HG03520 (cell line): ENCODE results near the gene ANKRD13D.
"Not testable (repeated sequence)": the region's sequence is repeated elsewhere in the genome, so short reads cannot be mapped to it uniquely, and the experiment has no call there.

ENCODE experiments used
- ATAC-seq: cut with Tn5 transposase; IDR thresholded peaks from one replicate; pipeline ENCODE4 v1.9.1; 2021; ENCODE audit warnings: mild to moderate bottlenecking, moderate library complexity; ENCODE audit not compliant: unreplicated experiment

The ANKRD13D gene

DNA sequence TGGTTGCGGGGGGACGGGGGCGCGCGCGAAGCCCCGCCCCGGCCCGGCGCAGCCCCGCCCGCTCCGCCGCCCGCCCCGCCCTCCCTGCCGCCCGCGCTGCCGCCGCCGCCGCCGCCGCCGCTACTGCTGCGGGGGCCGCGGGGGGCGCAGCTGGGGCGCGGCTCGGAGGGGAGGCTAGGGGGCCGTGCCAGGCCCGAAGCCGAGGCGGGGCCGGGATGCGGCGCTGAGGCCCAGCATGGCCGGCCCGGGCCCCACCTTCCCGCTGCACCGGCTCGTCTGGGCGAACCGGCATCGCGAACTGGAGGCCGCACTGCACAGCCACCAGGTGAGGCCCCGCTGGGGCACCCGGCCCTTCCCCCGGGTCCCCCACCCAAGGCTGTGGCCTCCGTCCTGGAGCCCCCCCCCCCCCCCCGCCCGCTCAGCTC, at the start of gene ANKRD13D:
ANKRD13D (plus strand) TSS at position 78 of the 425 bp plus-strand sequence; CDS start at position 236, 158 bp downstream.
- ATAC-seq: peak; percentile 43

DNA sequence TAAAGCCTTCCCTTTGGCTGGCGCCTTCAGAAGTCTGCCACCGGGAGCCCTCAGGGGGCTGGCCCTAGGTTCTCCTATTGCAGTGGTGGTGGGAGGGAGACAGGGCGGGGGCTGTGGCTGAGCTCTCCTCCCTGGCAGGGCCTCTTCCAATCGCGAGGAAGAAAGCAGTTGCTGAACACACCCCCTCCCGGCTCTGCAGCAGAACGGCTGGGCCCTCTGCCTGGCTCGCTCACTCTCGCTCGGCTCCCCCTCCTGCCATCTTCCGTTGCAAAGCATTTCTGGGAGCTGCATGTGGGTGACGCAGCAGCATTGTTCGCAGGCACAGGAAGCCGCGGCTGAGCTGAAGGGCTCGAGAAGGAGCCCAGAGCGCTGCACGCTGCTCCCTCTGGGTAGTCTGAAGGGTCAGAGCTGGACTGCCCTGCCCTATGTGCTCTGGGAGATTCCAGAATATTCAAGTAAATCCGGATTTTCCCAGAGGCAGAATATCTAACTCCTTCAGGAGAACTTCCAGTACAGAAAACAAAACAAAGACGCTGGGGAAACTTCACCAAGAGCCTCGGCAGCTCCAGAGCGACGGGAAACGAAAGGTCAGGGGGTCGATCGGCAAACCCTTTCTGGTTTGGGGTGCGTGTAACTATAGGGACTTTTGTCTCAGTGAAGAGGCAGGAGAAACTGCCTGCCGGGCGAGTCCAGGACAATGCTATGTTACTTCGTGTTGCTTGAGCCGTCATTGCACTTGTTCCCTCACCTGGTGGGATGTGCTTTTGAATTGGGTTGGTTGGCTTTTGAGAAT, 49.1 kb upstream of the ANKRD13D start:
- ATAC-seq: peak; percentile 66

DNA sequence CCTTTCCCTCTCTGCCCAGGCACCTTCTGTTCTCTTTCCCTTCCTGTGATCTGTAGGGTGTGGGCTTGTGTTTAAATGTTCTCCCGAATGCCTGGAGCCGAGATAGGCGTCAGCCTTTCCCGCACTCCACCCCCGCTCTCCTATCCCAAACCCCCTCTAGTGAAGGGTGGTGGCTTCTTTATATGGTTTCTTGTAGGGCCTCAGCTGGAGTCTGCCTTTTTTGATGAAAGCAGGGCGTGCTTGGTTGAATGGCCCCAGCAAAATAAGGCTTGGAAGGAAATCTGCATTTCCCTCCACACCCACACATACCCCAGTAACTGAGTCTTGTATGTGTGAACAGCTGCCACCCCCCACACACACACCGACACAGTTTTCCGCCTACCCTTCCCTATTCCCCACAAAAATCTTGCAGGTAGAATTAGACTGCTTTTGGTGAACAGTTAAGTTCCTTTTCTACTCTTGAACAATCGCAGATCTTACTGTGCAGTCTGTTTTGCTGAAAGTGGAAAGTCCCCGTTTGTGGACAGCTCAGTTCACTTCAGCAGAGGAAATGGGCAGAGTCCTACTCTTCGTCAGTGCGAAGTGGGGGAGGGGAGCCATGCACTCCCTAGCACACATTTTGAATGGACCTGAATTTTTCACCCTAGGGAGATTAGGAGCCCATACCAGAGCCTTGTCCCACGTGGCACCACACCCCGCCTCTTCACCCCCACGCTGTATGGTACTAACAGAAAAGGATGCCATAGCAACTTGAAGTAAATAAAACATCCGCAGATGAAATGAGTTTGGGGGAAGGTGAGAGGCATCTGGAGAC, 48.3 kb upstream of the ANKRD13D start:
- no peak for ATAC-seq

DNA sequence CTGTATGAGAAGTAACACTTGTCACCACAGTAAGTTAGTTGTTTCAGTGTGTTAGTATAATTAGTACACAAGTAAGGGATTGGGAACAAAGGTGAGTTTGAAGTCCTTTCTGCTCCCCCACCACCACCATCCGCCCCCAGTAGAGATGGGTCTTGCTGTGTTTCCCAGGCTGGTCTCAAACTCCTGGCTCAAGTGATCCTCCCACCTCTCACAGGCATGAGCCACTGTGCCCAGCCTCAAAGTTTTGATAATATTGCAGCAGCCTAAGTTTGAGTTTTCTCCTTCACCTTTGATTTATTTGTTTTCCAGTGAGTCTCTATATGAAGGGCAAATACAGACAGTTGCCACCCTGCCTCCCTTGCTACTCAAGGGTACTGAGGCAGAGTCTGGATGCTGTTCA, 46.6 kb upstream of the ANKRD13D start:
- ATAC-seq: no peak

DNA sequence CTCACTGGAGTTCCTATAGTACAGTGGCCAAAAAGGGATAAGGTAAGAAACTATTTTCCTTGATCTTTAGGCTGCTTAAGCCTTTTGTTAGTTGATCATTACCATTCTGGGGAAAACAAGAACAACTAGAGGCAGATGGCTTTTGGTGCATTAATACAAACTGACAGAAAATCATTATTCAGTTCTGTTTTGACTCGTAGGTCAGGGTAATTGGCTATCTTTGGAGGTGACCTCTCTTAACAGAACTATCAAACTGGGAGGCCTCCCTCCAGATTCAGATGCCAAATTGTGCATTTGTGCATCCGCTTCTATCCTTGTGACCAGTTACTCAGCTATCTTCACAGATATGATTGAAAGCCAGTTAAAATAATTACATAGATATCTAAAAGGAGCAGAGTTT, 46.1 kb upstream of the ANKRD13D start:
- no peak for ATAC-seq

DNA sequence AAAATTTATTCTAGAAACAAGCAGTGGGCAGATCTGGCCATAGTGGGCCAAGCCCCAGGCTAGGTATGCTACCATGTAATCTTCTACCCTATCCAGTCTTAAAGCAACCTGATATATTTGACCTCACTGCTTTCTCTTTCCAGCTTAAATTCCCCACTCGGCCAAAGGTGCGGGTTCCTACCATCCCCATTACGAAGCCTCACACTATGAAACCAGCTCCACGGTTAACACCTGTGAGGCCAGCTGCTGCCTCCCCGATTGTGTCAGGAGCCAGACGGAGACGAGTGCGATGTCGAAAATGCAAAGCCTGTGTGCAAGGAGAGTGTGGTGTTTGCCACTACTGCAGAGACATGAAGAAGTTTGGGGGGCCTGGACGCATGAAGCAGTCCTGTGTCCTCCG, 44.1 kb upstream of the ANKRD13D start:
- no peak for ATAC-seq

DNA sequence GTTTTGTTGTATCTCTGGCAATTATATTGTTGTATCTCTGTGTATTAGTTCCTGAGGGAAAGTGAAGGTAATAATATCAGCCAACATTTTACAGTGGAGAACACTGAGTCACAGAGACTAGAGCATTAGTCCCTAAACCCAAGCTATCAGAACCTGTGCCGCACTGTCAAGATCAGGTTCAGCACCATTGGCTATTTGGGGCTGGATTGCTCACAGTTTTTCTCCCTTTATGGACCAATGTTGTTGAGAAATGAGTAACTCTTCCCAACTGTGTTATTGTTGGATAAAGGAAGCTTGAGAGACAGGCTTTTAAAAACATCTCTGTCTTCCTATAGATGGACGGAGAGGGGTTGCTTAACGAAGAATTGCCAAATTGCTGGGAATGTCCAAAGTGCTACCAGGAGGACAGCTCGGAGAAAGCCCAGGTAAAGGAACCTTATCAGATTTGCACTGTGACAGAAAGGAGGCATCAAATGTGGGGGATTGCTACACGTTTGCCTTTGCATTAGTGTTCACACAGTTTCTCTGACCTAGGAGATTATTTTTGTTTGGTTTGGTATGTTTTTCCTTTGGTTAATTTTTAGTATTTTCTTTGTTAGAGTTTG, 41.1 kb upstream of the ANKRD13D start:
- no peak for ATAC-seq

DNA sequence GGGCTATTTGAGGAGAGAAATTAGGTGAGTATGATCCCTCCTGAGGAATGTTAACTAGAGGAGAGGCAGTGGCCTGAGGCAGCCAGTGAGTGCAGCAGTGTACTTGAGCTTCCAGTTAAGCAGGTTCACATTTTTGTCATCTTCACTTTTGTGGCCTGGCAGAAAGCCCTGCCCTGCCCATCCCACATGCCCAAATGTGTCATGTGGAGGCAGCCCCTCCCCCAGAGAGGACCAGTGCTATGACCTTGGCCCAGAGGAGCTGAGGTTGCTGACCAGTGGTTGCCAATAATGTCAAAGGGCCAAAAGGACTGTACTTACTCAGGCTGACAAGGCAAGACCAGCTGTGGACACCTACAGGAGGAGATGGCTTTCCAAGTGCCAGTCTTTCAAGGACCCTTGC, 40.5 kb upstream of the ANKRD13D start:
- no peak for ATAC-seq

DNA sequence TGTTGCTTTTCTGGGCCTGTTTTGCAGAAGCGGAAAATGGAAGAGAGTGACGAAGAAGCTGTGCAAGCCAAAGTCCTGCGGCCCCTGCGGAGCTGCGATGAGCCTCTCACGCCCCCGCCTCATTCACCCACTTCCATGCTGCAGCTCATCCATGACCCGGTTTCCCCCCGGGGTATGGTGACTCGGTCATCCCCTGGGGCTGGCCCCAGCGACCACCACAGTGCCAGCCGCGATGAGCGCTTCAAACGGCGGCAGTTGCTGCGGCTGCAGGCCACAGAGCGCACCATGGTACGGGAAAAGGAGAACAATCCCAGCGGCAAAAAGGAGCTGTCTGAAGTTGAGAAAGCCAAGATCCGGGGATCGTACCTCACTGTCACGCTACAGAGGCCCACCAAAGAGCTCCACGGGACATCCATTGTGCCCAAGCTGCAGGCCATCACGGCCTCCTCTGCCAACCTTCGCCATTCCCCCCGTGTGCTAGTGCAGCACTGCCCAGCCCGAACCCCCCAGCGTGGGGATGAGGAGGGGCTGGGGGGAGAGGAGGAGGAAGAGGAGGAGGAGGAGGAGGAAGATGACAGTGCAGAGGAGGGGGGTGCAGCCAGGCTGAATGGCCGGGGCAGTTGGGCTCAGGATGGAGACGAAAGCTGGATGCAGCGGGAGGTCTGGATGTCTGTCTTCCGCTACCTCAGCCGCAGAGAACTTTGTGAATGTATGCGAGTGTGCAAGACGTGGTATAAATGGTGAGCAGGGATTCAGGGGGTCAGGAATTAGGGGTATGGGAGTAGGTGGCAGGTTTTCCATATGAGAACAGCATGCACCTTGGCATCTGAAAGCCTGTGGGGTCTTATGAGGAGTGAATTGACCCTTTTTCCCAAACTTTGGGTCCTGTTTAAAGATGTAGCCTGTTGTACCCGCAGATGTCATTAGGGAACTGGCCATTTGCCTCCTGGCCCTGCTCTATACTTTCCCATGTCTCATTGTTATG, 38.8 kb upstream of the ANKRD13D start:
- ATAC-seq: no peak

DNA sequence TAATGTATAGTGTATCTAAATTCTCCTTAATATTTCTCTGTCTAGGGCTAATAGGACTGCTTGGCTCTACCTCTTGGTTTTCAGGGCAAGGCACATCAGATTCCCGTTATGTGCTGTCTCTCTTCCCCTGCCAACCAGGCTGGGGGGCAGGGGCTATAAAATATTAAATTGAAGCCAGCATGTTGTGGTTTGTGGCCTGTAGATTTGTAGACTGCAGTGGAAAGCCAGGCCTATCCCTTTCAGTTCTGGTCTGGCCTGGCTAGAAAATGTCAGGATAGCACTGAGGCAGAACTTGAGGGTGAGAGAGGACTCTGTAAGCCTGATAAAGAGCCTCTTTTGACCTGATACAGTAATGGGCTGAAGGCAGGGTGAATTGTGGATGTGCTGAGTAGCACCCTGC, 37.3 kb upstream of the ANKRD13D start:
- ATAC-seq: no peak

DNA sequence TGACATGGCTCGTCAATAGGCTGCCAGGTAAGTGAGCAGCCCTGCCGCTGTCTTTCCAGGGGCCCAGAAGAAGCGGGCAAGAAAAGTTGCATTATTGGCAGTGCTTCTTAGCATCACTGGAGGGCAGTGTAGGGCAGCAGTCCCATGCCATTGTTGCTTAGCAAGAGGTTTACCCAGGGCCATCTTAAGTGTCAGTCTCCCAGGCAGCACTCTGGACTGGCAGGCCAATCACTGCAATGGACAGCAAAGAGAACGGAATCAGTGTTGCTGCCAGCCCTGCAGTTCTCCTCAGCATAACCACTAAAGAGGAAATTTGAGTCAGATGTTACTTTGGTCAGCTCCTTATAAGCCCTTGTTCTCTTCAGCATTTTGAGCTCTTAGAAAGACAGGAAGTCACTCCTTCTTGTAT, 36.3 kb upstream of the ANKRD13D start:
- ATAC-seq: no peak

DNA sequence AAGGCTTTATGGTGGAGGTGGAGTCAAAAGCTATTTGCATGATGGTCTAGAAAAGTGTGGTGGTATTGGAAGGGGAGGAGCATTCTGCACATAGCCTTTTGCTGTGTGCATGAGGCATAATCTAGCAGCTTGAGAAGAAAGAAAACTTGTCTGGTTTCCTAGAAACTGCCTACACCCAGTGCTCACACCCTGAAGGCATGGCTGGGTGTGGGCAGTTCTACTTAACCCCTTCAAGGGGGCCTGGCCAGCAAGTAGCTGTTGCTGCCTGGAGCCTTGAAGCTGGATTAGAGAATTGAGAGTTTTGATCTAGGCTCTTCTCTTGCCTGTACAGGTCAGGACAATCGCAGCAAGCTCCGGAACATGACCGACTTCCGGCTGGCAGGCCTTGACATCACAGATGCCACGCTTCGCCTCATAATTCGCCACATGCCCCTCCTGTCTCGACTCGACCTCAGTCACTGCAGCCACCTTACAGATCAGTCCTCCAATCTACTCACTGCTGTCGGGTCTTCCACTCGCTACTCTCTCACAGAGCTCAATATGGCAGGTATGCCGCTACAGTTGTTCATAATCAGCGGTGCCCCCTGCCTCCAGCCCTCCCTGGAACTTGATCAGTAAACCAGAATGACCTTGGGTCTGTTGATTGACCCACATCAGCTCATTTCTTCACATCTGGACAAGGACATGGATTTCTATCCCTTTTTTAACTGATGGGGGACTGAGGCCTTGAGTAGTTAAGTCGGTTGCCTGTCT, 35.1 kb upstream of the ANKRD13D start:
- ATAC-seq: no peak

DNA sequence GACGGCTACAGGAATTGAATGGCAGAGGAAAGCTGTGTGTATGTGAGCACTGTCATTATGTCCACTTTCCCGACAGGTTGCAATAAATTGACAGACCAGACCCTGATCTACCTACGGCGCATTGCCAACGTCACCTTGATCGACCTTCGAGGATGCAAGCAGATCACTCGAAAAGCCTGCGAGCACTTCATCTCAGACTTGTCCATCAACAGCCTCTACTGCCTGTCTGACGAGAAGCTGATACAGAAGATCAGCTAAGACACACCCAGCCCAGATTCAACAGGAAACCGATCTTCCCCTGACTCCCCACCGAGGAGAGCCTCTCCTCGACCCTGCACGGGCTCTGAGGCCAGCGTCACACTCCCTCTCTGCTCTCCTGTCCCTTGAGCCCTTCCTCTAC, 34.3 kb upstream of the ANKRD13D start:
- no peak for ATAC-seq

DNA sequence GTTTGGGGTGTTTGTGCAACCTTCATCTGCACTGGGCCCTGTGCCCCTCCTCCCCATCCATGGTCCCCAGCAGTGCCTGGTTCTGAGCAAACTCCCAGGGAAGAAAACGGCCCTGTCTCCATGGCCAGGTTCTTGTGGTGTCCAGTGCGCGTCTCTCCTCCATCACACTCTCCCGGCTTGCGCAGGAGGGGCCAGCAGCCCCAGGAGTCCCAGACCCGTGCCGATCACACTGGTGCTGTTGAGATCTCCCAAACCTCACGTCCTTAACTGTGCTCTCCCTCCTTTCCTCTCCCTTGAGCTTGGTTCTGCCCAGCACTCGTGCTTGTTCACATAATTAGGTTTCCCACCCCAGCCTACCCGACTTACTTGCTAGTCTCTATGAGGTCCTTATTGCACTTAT, 33.8 kb upstream of the ANKRD13D start:
- no peak for ATAC-seq

DNA sequence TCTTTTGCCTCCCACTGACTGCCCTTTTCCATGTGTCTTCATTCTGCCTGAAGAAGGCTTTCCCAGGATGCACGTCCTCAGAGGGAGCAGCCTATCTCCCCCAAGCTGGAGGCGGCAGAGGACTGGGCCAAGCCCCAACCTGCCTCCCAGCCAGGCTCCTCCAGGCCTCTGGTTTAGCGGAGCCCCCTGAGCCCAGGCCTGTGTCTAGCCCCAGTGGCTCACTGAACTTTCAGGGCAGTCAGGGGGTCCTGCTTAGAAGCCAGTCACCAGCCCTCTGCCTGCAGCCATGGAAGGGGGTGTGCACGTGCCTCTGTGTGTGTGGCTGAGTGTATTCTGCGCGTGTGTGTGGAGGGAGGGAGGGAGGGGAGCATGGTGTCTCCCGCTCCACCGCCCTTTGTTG, 33.2 kb upstream of the ANKRD13D start:
- ATAC-seq: no peak

DNA sequence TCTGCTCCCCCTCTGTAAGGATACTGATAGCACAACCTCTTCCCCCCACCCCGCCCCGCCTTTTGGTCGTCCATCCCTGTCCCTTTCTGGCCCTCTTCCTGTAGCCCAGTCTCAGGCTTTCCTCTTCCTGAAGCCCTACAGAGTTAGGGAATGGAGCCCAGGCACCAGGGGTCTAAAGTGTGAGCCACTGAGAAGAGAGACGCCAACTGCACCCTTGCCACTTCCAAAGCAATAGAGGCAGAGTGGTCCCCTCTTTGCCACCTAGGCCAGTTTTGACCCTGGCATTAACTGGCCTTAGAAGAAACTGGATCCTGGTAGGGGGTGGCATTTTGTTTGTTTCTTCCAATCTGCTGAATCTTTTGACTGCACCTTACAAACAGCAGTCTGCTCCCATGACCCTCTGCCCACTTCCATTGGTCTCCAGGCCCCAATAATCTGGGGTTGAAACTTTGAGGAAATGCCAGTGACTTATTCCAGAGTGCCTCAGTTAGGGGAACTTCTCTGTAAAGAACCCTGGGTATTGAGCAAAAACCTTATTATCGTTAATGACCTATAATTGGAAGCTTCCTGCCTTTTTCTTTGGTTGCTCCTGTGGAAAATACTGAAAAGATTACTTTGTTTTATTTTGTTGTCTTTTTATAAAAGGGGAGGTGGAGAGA, 32.5 kb upstream of the ANKRD13D start:
- no peak for ATAC-seq

DNA sequence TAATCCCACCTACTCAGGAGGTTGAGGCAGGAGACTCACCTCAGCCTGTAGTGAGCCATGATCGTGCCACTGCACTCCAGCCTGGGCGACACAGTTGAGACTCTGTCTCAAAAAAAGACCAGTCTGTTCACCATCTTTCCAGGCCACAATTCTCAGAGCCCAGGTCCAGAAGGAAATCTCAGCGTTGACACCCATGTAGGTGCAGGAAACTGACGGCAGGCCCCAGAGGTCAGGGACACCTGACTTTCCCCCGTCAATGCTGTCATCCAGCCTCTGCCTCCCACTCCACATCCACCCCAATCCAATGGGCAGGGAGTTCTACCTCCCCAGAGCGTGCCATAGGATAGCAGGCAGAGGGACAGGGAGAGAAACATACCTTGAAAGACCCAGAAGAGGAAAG, 28.7 kb upstream of the ANKRD13D start:
- no peak for ATAC-seq

DNA sequence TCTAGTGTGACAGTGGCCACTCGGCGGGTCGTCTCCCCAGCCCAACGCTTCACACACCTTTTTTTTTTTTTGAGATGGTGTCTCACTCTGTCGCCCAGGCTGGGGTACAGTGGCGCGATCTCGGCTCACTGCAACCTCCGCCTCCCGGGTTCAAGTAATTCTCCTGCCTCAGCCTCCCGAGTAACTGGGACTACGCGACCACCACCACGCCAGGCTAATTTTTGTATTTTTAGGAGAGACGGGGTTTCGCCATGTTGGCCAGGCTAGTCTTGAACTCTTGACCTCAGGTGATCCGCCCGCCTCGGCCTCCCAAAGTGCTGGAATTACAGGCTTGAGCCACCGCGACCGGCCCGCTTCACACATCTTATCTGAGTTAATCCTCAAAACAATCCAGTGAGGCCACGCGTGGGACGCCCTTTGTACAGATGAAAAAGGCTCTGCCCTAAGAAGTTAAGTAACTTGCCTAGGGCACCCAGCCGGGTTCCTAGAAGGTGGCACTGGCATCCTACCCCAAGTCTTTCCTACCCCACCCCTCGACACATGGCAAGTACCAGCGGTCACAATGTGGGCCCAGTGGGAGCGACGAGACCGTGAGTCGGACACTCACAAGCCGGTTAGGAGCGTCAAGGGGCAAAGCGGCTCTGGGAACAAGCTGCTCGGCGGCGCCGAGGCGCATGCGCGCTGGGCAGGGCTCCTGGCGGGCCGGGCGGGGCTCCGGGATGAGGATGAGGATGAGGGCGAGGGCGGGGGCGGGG, 28.0 kb upstream of the ANKRD13D start:
- ATAC-seq: not testable (repeated sequence)

DNA sequence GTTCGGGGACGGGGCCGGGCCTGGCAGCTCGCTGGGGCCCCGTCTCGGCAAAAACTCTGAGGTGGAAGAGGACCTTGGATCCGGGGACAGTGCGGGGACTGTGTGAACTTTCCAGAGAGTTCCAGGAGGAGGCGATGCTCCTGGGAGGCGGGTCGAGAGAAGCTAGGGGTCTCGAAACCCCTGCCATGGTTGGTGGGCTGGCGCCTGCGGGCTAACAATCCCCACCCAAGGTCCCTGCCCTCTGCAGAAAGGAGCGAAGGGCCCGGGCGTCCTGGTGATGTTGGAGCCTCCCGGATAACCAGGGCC, 27.5 kb upstream of the ANKRD13D start:
- ATAC-seq: no peak
